ENCODE data around the gene SRP68.
A peak's percentile ranks its signal among the peaks of the same experiment; 100 is the strongest.

SRP68 gene

DNA sequence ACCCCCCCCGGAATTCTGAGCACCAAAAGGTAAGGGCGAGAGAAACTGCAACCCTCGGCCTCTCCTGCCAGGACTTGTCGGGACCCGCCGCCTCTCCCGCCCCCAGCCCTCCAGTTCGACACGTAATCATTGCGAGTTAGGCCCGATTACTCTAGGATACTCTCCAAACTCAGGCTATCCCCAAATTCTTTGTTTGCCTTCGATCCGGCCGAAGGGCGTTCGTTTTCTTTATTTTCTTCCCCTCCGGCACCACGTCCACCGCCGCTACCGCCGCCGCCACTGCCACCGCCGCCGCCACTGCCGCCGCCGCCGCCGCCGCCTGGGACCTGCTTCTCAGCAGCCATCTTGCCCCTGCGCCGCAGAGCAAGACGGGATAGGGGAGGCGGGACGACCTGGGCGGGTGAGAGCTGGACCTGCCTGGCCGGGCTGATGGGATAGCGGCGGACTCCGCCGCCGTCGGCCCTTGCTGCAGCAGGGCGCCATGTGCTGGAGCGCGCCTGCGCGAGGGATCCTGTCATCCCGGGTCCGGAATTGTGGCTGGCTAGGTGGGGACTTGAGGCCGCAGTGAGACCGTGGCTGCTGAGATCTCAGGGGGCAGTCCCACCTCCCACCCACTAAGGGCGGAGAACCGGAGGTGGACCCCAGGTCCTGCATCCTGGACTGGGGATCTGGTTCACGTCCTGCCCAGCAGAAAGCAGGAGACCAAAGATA, at the start of gene SRP68:
TSS of gene SRP68 (minus strand) at position 370 of the 711 bp plus-strand sequence. CDS start at position 344, 26 bp downstream.
- DNase-seq (ENCODE audit: low read depth in 3 of 3, low spot score in 1 of 3) = peak; percentile 62 to 66 (median 64)

DNA sequence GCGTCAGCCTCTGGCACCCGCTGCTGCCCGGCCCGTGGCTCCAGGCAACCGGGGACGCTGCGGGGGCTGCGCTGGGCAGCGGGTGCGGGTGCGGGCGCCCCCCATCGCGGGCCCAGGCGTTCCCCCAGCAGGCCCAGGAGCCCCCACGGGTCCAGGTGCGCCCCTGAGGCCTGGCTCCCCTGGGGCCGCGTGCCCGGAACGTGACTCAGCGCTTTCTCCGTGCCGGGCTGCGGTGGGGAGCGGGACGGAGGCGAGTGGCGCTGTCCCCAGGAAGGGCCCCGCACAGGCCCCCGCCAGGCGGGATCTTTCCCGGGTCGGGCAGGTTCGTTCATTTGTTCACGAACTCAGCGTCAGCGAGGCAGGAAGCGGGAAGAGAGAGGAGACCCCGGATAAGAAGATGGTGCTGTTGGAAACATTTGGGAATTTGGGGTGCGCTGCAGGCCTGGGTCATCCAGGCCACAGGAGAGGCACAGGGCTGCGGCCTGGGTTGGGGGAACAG, 49.7 kb upstream of the SRP68 start:
- DNase-seq (ENCODE audit: low read depth in 3 of 3, low spot score in 1 of 3) = no peak

- DNase-seq (ENCODE audit: low read depth in 3 of 3, low spot score in 1 of 3) = no peak
These were observed 48.3 kb upstream of the SRP68 start for GRCh38 chr17:76120658-76121008.

DNA sequence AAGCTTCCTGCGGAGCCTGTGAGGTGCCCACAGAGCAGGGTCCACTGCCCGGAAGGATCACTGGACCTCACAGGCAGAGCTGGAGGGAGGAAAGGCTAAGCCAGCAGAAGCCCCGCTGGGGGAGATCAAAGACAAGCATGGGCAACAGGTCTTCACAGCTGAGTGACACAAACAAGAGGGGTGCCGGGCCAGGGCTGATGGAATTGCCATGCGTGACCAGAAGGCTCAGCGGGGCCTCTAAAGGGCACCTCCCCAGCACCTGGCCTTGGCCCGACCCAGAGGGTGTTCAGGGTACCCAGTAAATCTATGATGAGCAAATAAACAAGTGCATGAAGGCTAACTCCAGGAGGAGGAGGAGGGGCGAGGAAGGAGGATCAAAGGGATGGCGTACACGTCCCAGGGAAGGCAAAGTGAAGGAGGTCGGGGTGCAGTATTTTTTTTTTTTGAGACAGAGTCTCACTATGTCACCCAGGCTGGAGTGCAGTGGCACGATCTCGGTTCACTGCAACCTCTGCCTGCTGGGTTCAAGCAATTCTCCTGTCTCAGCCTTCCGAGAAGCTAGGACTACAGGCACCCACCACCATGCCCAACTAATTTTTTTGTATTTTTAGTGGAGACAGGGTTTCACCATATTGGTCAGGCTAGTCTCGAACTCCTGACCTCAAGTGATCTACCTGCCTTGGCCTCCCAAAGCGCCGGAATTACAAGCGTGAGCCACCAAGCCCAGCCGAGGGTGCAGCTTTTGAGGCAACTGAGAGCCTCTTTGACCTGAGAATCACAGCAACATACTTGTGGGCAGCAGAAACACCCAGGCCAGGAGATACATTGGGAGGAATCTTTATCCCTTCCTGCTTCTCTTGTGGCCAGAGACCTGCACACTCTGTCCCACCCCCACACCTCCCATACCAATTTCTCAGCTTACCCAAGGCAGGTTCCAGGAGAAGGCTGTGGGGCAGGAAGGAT, 47.4 kb upstream of the SRP68 start:
- no peak for DNase-seq (ENCODE audit: low read depth in 3 of 3, low spot score in 1 of 3)

- DNase-seq (ENCODE audit: low read depth in 3 of 3, low spot score in 1 of 3) = no peak
These were observed 42.9 kb upstream of the SRP68 start for GRCh38 chr17:76115138-76115754.

DNA sequence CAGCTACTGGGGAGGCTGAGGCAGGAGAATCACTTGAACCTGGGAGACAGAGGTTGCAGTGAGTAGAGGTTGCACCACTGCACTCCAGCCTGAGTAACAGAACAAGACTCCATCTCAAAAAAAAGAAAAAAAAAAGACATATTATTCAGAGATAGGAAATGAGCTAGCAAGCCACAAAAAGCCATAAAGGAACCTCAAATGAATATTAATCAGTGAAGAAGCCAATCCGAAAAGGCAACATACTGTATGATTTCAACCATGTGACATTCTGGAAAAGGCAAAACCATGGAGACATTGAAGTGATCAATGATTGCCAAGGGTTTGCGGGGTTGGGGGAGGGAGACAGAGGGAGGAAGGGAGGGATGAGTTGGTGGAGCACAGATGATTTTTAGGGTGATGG, 39.6 kb upstream of the SRP68 start:
- no peak for DNase-seq (ENCODE audit: low read depth in 3 of 3, low spot score in 1 of 3)

- DNase-seq (ENCODE audit: low read depth in 3 of 3, low spot score in 1 of 3) = no peak
These were observed 35.2 kb upstream of the SRP68 start for GRCh38 chr17:76107509-76107908.

DNA sequence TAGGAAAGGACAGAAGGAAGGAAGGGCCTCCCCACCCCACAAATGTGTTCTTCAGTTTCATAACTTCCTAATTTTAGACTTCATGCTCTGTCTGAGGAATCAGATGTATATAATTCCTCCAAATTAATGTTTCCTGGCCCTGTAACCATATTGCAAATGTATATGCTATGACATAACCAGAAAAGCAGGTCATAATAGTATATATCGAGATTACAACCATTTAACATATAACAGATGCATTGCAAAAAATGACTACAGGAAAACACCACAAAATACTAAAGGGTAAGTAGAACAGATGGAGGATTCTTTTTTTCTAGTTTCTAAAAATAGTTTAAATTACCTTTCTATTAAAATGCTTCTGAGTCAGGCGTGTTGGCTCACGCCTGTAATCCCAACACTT, 34.4 kb upstream of the SRP68 start:
- no peak for DNase-seq (ENCODE audit: low read depth in 3 of 3, low spot score in 1 of 3)

GRCh38 chr17:76104896-76105231, 32.5 kb upstream of the SRP68 start:
- no peak for DNase-seq (ENCODE audit: low read depth in 3 of 3, low spot score in 1 of 3)

GRCh38 chr17:76104140-76104895, 32.0 kb upstream of the SRP68 start:
- DNase-seq (ENCODE audit: low read depth in 3 of 3, low spot score in 1 of 3) = no peak

DNA sequence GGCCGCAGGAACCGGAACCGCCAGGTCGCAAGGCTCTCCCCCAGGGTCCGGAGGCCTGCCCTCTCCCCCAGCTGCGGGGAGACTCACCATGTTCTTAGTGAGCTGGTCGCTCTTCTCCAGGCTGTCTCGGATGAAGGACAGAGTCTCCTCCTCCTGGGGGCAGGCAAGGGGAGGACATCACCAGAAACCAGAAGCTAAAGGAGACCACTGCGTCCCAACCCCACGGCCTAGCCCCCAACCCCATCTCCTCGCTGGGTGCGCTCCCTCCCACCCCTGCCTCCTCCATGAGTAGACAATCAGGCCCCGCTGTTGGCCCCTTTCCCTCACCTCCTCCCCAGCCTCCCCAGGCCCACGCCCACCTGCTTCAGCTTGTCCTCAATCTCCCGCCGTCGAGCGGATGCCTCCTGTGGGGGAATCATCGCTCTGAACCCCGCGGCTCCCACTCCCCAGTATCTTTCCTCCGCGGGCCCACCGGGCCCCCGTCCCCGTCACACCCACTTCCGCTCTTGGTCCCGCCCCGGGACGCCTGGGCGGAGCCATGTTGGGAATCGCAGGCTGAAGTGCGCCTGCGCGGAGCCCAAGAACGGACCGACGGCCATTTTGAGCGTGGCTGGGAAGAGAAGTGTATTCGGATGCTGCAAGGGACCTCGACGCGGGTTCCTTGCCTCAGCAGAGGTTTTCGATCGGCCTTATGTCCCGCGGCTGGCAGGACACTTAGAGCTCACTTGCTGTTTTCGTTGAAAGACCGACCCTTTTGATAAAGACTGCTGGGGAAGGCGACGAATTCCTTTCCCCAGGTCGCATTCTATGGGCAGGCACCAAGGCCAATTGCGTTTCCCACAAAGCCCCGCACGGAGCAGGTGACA, 31.2 kb upstream of the SRP68 start, which contains the start of gene EXOC7:
TSS of gene EXOC7 (minus strand) at position 514 of the 866 bp plus-strand sequence. CDS start at position 419, 95 bp downstream.
- DNase-seq (ENCODE audit: low read depth in 3 of 3, low spot score in 1 of 3) = peak; percentile 84 to 92 (median 87)

DNA sequence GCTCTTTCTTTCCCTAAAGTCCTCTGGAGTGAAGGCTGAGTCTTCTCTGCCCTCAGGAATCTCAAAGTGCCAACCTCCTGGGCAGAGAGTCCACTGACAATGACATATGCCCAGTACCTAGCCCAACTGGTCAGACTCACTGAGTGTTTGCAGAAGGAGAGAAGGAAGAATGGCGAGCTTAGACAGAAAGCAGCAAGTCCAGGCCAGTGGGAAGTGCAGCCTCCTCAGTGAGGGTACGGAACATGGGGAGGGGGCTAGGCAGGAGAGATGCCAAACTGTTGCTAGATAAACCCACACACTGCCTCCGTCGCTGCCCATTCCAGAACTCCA, 30.6 kb upstream of the SRP68 start:
- no peak for DNase-seq (ENCODE audit: low read depth in 3 of 3, low spot score in 1 of 3)

DNA sequence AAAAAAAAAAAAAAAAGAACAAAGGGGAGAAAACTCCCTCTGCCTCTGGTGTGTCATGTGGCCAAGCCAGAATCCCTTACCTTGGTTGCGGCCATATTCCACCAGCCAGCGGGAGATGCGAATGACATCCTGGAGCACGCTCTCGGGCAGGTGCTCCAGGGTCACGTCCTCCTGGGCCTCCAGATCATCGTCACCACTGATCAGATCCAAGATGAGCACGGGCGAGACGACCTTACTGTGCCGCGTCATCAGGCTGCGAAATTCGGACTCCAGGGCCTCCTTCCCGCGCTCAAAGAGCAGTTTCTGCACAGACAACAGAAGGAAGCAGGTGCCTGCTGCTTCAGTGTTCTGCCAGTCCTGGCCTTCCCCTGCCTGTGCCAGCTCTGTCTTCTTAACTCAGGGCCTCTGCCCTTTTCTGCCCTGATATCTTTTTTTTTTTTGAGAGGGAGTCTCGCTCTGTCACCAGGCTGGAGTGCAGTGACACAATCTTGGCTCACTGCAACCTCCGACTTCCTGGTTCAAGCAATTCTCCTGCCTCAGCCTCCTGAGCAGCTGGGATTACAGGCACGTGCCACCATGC, 25.5 kb upstream of the SRP68 start:
- DNase-seq (ENCODE audit: low read depth in 3 of 3, low spot score in 1 of 3) = no peak

GRCh38 chr17:76095943-76096342, 23.6 kb upstream of the SRP68 start:
- DNase-seq (ENCODE audit: low read depth in 3 of 3, low spot score in 1 of 3) = no peak

GRCh38 chr17:76094046-76094445, 21.7 kb upstream of the SRP68 start:
- no peak for DNase-seq (ENCODE audit: low read depth in 3 of 3, low spot score in 1 of 3)

DNA sequence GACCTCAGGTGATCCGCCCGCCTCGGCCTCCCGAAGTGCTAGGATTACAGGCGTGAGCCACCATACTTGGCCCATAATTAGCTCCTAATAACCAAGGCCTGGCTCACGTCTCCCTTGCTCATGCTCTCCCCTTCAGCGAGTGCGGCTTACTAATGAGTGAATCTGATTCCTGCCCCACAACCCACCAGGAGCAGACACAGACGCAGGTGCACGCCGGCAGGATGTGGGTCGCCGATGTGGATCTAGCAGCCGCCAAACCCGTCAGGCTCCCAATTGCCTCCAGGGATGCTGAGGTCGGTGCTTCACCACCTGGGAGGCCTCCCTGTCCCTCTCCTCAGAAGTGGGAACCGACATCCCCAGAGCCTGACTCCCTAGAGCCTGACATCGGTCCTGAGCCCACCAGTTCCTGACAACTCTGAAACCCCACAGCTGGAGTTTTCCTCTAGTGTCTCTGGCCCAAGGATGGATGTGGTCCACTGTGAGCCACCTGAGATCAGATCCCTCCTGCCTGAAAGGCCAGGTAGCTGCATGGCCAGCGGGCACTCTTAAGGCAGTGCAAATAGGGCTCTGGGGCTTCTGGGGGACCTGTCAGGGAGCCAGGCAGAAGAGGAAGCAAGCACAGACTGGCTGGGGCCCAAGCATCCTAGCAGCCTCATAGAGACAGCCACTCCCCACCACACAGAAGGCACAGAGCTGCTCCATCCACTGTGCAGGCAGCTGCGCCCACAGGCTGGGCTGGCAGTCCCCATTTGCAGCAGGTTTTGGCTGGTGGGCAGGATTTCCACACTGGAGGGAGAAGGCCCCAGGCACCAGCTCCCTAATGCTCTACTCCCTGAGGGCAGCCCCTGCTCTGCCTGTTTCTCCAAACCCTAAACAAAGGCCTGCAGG, 20.5 kb upstream of the SRP68 start:
- no peak for DNase-seq (ENCODE audit: low read depth in 3 of 3, low spot score in 1 of 3)

DNA sequence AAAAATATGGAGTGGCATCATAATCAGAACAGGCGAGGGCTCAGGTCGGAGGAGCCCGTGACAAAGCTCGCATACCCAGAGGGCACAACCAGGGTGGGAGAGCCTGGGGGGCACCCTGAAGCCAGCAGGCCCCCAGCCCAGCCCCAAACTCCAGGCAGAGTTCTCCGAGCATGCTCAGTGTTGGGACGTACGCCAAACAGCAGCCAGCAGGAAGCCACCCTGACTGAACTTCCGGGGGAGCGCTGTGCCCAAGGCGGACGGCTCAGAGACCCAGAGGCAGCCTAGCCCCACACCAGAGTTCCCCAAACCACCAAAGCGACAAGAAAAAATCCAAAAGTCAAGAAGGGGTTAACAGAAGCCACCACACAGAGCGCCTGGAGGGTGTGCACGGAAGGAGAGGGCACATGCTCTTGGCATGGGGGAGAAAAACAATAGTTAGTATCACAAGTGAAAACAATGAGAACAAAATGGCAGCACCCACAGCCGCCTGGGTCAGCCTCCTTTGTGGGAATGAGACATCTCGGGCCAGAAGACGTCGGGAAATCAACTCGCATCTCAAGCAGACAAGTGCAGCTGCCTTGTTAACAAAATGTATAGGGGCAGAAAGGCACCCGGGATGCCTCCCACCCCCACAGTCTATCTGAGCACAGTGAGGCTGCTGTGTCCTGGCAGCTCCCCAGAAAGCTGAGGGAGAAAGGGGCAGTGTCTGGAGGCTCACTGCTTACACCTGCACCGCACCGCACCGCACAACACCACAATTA, 19.4 kb upstream of the SRP68 start:
- DNase-seq (ENCODE audit: low read depth in 3 of 3, low spot score in 1 of 3) = no peak

DNA sequence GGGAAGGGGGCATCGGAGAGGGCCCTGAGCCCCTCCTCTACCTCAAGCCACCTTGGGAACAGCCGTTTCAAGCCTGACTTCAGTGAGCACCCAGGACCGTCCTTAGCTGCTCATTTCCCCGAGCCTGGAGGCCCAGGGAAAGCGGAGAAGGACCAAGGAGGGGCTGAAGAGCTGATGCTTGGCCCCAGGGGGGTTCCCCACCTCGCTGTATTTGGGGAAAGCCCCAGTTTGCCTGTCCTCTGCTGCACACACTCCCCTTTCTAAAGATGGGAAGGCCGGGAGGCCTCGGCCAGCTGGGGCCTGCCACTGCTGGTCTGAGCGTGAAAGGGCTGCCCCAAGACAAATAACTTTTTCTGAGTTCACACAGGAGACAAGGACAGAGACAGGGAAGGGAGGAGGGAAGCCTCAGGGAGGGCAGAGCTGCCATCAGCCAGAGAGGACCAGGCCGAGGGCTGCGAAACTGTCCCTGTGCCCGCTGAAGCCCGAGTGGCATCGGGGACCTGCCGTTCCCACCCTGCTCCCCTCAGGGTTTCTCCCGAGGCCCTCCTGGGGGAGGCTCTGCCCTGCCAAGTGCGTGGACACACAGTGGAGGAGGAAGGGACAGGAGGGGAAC, 18.3 kb upstream of the SRP68 start:
- no peak for DNase-seq (ENCODE audit: low read depth in 3 of 3, low spot score in 1 of 3)

Data from stimulated activated CD4-positive, alpha-beta T cell treated with anti-CD3 and anti-CD28 coated beads, TNF-alpha, amount 100 ng/mL, for 1 hour (primary cell).